Hematopoietic multipotent progenitor cell treated with erythropoietin and hydrocortisone succinate and interleukin-3 and kit ligand, for 4 days (in vitro differentiated cells): ENCODE measurements around the gene SYNGR4.
A peak's percentile ranks its signal among the peaks of the same experiment; 100 is the strongest.
"Not testable (repeated sequence)": the region's sequence is repeated elsewhere in the genome, so short reads cannot be mapped to it uniquely, and the experiment has no call there.

Experiments used
- DNase-seq: peaks from one replicate; pipeline ENCODE4 v3.0.0-alpha.2; 2015

The SYNGR4 gene

DNA sequence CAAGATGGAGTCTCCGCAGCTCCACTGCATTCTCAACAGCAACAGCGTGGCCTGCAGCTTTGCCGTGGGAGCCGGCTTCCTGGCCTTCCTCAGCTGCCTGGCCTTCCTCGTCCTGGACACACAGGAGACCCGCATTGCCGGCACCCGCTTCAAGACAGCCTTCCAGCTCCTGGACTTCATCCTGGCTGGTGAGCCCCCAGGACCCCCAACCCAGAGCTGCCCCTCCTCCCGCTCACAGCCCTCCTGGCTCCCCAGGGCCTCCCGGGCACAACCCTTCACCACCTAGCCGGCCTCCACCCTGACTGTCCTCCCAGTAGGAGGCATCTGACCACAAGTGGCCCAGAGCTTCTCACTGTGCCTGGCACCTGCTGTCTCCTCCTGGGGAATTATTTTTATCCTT, 9.4 kb downstream of the SYNGR4 start:
- no peak for DNase-seq

DNA sequence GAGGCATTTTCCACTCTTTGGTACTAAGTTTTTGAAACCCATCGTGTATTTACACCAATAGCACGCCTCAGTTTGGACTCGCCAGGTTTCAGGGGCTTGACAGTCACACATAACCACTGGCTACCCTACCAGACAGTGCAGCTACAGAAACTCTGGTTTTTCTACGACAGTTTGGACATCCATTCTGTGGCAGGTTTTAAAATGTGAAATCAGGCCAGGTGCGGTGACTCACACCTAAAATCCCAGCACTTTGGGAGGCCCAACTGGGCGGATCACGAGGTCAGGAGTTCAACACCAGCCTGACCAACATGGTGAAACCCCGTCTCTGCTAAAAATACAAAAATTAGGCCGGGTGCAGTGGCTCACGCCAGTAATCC, 14.0 kb downstream of the SYNGR4 start:
- no peak for DNase-seq

DNA sequence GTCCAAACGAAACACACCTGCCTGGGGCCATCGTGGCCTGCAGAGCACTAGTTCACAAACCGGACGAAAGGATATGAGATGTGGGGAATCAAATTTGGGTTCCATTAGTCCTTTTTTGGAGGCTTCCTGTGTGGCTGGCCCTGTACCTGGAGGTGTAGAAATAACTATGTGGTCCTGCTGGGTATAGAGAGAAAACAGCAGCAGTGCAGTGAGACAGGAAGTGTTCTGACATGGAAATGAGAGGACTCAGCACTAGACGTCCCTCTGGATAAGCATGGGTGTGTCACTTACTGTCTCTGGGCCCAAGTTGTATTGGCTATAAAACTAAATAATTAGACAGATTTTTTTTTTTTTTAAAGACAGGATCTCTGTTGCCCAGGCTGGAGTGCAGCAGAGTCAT, 14.9 kb downstream of the SYNGR4 start:
- DNase-seq: peak; percentile 35

DNA sequence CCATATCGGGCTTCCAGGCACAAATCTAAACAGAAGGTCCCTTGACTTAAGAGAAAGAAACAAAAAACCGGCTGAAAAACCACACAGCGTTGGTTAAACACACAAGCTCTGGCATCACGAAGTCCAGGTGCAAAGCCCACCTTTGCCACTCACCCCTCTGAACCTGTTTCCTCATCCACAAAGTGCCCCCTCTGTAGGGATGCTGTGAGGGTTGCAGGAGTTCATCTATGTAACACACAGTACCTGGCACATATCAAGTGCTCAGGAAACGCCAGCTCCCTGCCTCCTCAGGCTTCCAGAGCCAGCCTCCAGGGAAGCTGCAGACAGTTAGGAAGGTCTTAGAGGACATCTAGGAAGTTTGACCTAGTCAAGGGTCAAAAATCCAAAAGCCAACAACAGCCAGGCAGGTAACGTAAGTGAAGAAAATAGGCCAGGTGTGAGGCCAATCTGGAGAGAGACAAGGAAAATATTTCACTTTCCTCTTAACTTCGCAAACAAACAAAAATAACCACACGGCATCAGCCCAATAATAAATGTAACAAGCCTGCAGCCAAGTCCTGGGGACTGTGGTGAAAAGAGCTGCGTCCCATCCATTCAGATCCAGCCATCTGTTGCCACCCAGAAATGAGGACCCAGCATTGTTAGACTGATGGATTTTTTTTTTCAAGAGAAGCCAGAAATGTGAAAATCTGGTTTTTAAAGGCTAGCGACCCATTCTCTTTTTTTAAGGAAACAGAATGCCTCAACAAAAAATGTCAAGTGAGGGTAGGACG, 17.2 kb downstream of the SYNGR4 start:
- no peak for DNase-seq

DNA sequence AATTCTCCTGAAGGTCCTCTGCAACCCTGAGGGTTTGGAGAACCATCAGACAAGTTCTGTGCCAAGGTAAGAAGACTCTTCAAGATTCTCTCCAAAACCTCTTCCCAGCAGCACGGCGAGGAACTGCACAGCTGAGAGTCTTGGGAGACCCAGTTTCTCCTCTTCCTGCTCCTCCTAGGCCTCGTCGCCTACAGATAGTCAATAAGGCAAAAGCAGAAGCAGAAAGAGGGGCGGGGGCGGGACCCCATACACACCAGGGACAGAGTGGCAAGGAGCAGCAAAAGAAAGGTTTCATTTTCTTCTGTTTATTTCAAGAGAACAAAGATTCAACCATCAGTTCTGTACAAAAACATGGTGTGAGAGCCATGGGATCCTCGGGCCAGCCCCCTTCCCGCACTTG, 18.1 kb downstream of the SYNGR4 start:
- DNase-seq: no peak

DNA sequence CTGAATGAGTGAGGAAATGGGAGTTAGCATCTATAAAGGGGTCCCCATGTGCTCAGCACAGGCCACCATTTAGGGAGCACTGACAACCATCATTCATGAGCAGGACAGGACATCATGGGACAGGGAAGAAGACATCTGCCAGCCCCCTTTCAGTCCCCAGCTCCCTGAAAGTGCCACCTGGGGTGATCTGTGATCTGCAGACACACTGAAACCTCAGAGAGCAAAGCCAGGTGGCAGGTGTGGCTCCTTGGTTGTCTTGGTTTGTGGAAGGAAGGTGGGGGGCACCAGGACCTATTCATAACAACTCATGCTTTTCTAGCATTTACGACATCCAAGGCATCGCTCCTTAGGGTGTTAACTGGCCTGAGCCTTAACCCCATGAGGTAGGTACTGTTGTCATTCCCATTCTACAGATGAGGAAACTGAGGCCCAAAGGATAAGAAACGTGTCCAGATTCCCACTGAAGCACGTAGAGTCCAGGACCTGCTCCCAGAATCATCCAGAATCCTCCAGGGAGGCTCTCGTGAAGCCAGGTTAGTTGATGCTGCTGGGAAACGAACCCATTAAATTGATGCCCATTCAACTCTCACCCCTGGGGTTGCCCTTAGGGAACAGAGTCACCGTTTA, 21.4 kb downstream of the SYNGR4 start:
- no peak for DNase-seq

DNA sequence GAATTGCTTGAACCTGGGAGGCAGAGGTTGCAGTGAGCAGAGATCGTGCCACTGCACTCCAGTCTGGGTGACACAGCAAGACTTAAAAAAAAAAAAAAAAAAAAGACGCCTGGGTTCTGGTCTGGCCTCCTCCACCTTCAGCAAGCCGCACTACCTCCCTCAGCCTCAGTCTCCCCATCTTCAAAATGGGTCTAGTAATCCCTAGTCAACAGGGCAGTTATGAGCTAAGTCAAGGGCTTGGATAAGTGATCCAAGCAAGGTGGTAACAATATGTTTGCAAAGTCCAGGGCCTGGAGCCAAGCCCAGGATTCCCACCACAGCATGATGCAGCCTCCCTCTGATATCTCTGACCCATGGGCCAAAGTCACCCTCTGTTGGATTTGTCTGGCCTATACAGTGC, 22.8 kb downstream of the SYNGR4 start:
- no peak for DNase-seq

DNA sequence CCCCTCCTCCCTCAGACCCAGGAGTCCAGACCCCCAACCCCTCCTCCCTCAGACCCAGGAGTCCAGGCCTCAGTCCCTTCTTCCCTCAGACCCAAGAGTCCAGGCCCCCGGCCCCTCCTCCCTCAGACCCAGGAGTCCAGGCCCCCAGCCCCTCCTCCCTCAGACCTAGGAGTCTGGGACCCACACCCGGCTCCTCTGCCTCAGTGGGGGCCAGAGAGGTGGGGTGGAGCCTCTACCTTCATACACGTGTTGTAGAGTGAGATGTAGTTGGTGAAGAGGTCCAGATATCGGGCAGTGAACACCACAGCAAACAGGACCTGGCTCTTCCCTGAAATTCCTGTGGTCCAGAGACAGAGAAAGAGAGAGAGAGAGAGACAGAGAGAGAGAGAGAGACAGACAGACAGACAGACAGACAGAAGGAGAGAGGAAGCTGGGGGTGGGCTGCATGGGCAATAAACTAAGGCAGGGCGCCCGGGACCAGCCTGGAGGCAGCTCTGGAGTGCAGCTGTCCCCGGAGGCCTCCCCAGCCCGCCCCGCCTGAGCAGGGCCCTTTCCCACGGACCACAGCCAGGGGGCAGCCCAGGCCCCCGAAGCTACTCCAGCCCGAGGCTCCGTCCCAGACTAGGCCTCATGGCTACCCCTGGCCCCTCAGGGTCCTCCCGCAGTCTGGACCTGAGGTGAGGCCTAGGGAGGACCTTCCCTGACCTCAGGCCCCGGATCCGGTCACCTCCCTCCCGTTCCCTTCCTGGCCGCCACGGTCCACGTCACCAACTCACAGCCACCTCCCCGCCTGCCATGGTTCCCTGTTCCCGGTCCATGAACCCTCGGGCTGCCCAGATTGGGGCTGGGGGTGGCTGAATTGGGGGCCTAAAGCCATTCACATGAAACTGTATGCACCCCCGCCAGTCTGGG, 26.3 kb downstream of the SYNGR4 start:
- DNase-seq: peak; percentile 86

DNA sequence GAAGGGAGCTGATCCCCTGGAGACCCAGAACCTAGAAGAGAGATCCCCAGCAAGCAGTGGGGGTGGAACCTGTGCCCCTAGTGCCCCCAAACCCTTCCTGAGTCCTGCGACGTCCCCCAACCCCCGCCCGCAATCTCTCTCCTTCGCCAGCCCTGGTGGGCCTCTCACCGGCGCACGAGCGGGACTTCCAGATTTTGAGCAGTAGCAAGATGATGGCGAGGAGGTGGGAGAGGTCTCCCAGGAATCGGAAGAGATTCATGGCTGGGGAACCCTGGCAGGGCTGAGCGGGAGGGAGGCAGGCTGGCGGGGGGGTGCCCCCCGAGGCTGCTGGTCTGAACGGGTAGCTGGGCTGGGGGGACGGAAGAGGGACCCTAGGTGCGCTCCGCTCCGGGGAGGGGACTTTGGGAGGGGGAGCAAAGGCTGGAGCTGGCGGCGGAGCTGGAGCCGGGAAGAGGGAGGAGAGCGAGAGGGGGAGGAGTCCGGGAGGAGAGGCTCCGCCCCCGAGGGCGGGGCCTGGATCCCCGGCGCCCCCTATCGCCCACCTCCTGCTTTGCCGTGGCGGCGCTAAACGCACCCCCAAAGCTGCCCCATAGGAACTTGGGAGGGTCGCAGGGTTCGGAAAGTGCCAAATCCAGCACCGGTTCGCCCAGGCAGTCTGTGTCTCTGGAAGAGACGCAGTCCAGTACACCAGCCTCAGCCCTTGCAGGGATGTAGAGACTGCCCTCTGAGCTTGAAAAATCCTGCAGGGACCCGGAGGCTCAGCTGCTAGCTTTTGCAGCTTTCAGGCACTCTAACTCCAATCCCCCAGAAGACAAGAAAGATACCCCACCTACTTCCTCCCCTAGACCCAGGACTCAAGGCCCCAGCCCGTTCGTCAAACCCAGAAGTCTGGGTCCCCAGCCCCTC, 27.2 kb downstream of the SYNGR4 start, which contains the start of gene KDELR1:
KDELR1 (minus strand) TSS at position 452 of the 906 bp plus-strand sequence; CDS start at position 259, 193 bp downstream.
- peak; percentile 80 for DNase-seq

DNA sequence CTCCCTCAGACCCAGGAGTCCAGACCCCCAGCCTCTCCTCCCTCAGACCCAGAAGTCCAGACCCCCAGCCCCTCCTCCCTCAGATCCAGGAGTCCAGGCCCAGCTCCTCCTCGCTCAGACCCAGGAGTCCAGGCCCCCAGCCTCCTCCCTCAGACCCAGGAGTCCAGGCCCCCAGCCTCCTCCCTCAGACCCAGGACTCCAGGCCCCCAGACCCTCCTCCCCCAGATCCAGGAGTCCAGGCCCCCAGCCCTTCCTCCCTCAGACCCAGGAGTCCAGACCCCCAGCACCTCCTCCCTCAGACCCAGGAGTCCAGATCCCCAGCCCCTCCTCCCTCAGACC, 27.8 kb downstream of the SYNGR4 start:
- not testable (repeated sequence) for DNase-seq

DNA sequence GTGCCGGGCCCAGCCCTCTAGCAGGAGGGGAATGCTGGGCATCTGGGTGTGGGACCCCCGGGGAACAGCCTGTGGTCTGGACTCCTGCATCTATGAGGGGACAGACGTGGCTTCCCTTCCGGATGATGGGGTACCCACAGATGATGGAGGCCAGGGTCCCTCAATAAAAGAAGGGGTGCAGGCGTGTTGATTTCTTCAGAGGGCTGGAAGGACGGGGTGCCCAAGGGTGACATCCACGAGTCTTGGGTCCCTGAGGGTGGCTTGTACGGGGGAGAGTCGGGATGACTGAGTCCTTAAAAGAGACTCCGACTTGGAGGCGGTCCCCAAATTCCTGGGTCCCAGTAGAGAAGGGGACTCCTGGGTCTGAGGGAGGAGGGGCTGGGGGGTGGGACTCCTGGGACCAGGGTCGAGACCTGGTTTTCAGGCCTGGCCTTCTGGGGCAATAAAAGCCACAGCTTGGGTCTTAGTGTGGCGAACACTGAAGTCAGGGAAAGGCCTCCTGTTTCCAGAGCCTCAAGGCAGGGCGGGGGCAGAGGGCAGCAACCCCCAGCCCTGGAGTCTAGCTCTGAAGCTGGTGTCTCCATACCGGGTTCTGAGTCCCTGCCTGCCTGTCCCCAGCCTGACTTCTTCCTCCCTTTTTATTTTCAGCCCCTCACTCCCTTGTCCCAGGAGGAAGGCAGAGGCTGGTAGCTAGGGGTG, 28.8 kb downstream of the SYNGR4 start:
- DNase-seq: no peak

DNA sequence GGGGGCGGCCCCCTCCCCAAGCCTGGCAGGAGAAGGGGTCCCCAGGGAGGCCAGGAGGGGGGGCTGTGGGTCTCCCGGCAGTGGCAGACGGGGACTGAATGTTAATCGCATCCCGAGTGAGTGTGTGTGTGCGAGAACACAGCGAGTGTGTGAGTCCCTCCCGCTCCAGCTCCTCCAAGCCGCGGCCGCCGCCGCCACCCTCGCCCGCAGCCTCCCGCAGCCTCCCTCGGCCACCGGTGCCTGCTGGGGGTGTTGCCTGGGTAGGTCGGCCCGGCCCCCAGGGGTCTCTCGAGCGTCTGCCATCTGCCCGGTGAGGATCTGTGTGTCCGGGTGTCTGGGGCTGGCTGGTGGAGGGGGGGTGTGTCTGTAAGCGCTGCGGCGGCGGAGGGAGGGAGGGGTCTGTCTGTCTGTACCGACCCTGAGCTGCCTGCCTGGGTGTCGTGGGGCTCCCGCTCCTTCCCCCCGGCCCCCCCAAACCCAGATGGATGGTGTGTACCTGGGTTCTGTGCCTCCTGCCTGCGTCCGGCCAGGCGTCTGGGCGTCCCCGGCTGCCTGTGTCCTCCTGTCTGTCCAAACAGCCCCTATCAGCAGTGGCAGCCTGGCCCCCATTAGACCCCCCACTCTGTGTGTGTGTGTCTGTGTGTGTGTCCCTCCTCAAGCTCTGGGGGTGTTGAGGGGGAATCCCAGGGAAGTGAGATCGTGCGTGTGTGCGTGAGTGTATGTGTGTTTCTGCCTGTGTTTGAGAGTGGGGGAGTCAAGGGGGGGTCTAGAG, 29.6 kb downstream of the SYNGR4 start, which contains the start of gene GRIN2D:
GRIN2D (plus strand) TSS at position 110 of the 772 bp plus-strand sequence. CDS start 4,725 bp downstream, outside the sequence.
- peak; percentile 43 for DNase-seq

DNA sequence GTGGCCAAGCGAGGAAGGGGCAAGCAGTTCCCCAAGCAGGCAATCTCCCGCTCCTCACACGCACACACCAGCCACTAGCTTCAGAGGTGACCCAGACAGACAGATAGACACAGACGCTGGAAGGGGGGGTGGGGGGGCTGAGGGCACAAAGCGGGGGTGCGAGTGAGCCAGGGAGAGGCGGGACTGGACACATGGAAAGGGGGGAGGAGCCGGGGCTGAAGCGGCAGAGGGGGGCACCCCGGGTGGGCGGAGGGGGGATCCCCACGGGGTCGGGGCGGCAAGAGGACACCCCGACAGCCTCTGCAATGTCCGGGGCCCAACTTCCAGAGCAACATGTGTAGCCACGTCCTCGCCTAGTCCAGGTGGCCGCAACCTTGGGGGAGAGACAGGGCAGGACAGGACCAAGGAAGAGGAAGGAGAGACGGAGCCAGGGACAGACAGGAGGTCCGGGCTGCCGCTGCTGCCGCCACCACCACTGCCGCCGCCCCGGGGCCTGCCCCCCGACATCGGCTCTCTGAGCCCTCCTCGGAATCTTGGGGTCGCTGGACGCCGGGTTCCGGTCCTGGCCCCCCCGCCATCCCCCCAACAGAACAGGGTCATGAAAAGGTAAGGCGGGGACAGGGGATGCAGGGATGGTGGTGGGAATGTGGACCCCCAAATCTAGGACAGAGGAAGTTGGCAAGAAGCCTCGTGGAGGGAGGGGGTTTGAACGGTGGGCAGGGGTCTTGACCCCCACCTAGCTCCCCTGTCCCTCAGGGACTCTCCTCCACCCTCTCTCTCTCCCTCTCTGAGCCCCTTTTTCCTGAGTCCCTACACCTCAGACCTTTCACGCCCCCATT, 30.4 kb downstream of the SYNGR4 start:
- DNase-seq: peak; percentile 25

DNA sequence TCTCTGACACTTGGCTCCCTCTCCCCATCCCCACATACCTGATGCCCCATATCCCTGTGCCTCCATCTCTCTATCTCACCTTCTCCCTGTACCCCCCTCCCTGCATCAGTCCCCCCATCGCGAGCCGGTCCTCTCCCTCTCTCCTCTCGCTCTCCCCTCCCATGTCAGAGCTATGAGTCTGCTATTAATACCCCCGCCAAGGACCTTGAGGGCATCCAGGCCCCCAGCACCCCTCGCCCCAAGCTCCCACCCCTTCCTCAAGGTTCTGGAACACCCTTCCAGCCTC, 30.9 kb downstream of the SYNGR4 start:
- DNase-seq: no peak

DNA sequence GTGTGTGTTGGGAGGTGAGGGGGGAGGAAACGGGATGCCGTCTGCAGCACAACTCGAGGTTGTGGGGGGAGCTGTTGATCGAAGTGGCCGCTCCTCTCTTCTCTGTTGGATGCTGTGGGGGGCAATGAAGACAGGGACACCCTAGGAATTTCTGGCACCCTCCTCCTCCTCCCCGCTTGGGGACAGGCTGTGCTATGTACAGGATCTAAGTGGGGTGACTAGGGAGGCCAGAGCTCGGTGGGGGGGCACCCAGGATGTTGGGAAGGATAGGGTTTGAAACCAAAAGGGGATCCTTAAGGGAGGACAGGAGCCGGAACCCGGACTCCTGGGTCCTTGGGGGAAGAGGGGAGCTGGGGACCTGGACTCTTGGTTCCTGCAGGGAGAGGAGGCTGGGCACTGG, 31.3 kb downstream of the SYNGR4 start:
- DNase-seq: no peak

DNA sequence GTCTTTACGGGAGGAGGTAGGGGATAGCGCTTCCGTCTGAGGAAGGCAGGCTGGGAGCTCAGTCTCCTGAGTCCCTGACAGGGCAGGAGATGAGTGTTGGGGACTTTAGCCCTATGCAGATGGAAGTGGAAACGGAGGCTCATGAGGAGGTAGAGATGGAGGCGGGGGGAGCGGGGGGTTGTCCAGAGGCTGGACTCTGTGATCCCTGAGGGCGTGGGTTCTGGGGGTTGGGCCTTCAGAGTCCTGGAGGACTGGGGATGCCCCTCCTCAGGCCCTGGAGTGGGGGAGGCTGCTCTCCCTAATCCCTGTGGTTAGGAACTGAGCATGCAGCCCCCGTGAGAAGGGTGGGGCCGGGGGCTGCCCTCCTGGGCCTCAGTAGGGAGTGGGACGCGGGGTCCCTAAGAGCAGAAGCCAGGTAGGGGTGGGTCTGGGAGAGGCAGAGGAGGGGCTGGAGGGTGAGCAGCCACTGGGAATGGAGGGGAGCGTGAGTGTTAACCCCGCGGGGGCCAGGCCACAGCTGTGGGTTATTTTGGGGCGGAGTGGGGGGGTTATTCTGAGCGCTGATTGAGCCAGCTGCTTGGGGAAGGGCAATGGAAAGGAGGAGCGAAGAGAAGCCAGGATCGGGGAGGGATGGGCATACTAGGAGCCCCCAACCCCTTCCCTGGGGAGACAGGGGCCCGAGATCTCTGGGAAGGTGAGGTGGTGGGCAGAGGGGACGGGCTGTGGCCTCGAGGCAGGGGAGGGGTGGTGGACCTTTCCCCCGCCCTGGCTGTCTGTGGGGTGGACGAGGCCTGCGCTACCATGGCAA, 32.1 kb downstream of the SYNGR4 start:
- DNase-seq: no peak

DNA sequence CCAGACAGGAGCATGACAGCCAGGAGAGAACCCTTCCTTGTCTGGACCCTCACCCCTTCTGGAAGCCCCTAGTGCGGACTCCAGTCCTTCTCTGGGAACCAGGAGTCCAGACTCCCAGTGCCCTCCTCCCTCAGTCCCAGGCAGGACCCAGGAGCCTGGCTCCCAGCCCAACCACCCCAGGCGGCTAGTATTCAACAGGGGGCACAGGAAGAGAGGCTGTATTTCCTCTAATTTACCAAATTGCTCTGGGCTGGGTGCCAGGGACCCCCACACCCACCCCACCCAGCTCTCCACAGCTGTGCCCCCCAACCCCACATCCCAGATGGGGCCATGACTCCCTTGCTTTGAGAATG, 32.6 kb downstream of the SYNGR4 start:
- no peak for DNase-seq

DNA sequence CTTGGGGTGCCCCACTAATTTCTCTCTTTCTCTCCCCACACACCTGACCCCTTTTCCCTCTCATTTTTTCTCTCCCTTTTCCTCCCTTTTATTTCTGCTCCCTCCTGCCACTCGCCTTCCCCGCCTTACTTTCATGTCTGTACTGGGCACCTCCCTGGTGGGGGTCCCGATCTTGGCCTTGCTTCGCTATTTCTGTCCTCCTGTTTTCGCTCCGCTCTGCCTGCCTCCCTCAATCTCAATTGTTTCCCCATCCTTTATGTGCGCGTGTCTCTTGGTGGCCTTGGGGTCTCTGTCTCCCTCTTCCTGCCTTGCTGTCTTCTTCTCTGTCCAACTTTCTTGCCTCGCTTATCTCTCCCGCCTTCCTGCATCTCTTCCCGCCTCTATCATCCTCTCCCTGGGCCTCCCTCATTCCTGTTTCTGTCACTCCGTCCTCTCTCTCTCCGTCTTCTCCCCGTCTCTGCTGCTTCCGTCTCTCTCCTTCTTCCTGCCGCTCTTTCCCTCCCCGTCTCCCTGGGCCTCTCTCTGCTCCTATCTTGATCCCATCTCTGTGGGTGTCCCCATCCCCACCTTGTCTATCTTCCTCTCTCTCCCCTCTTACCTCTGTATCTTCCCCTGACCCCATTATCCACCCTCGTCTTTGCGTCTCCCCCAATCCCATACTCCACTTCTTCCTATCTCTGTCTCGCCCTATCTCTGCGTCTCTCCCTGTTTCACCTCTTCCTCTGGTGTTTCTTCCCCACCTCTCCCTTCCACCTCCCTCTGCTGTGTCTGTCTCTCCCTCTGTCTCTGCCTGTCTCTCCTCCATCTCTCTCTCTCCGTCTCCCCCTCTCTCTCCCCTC, 33.3 kb downstream of the SYNGR4 start:
- DNase-seq: no peak

DNA sequence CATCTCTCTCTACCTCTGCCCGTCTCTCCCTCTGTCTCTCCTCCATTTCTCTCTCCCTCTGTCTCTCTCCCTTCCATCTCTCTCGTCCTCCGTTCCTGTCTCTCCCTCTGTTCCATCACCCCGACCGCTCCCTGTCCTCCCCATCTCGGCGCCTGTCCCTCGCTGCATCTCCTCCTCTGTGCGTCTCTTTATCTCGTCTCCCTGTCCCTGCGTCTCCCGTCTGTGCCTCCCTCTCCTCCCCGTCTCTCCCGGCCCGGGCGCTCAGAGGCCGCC, 33.9 kb downstream of the SYNGR4 start:
- DNase-seq: peak; percentile 37
